Osteocyte (in vitro differentiated cells): ENCODE measurements around the gene USP31. TPM values are rescaled to one million over a fixed set of nuclear protein-coding genes. Genes with fewer than 3 reads are reported as not detected.

Source experiments
- DNase-seq: peaks from one replicate; pipeline ENCODE4 v3.0.0; 2021; ENCODE audit warnings: mixed read lengths; ENCODE audit not compliant: unreplicated experiment; ENCODE audit errors: extremely low spot score
- H3K27ac Mint-ChIP-seq: one replicate; pipeline ENCODE4 v1.8.0; 2021; ENCODE audit warnings: mild to moderate bottlenecking, mixed read lengths; ENCODE audit not compliant: unreplicated experiment
- H3K27me3 Mint-ChIP-seq: one replicate; pipeline ENCODE4 v1.8.0; 2021; ENCODE audit warnings: mixed read lengths; ENCODE audit not compliant: unreplicated experiment
- H3K36me3 Mint-ChIP-seq: one replicate; pipeline ENCODE4 v1.8.0; 2021; ENCODE audit warnings: mixed read lengths; ENCODE audit not compliant: unreplicated experiment
- H3K4me1 Mint-ChIP-seq: one replicate; pipeline ENCODE4 v1.8.0; 2021; ENCODE audit warnings: mixed read lengths; ENCODE audit not compliant: unreplicated experiment
- H3K4me3 Mint-ChIP-seq: one replicate; pipeline ENCODE4 v1.8.0; 2021; ENCODE audit warnings: mild to moderate bottlenecking, moderate library complexity, mixed read lengths; ENCODE audit not compliant: unreplicated experiment
- H3K9me3 Mint-ChIP-seq: one replicate; pipeline ENCODE4 v1.8.0; 2021; ENCODE audit warnings: mixed read lengths; ENCODE audit not compliant: unreplicated experiment
- CTCF ChIP-seq: fragments of 200-600 bp; sonication (generic); IDR thresholded peaks from 2 replicates; pipeline ENCODE4 v1.5.0; 2021; ENCODE audit warnings: antibody characterized with exemption, mild to moderate bottlenecking, moderate library complexity
- total RNA-seq: library from RNA; stranded (reverse); gene quantifications from 2 replicates; pipeline ENCODE4 v1.2.1, GENCODE V29; 2021

USP31 gene
- total RNA-seq, 1 donor from 2014 or later, result 7.9 TPM

GRCh38 chr16:23068079-23068736 is 81.0 kb downstream of the USP31 start:
- no peak overlapping the region for H3K4me3 Mint-ChIP-seq
- H3K9me3 Mint-ChIP-seq, result no peaks in the 10 kb centered on the region
- TF ChIP-seq CTCF, result no peak
- H3K36me3 Mint-ChIP-seq, result peaks cover 19% of the 10 kb centered on the region
- DNase-seq, result no peak
- peaks cover 9% of the 10 kb centered on the region for H3K4me1 Mint-ChIP-seq
- no peaks in the 10 kb centered on the region for H3K27me3 Mint-ChIP-seq
- no peak overlapping the region for H3K27ac Mint-ChIP-seq

- peaks cover 3% of the 10 kb centered on the region for H3K4me1 Mint-ChIP-seq
These were observed 82.6 kb downstream of the USP31 start for GRCh38 chr16:23066676-23067075.

GRCh38 chr16:23064639-23065038 is 84.6 kb downstream of the USP31 start:
- Mint-ChIP-seq H3K4me1 (peaks cover 1% of the 10 kb centered on the region), H3K27me3 (no peaks in the 10 kb centered on the region), H3K9me3 (no peaks in the 10 kb centered on the region), H3K36me3 (peaks cover 18% of the 10 kb centered on the region), H3K4me3 (no peak overlapping the region), H3K27ac (no peak overlapping the region)
- no peak for DNase-seq
- no peak for TF ChIP-seq CTCF

More at GRCh38 chr16:23066676-23067075, 82.6 kb downstream of the USP31 start:
- no peak for DNase-seq
- H3K4me3 Mint-ChIP-seq, result no peak overlapping the region
- no peak overlapping the region for H3K27ac Mint-ChIP-seq
- no peak for TF ChIP-seq CTCF
- H3K27me3 Mint-ChIP-seq, result no peaks in the 10 kb centered on the region
- no peaks in the 10 kb centered on the region for H3K9me3 Mint-ChIP-seq
- peaks cover 18% of the 10 kb centered on the region for H3K36me3 Mint-ChIP-seq

- no peaks in the 10 kb centered on the region for H3K27me3 Mint-ChIP-seq
- TF ChIP-seq CTCF, result no peak
- H3K4me1 Mint-ChIP-seq, result peaks cover 1% of the 10 kb centered on the region
- no peak for DNase-seq
- H3K27ac Mint-ChIP-seq, result no peak overlapping the region
- H3K9me3 Mint-ChIP-seq, result no peaks in the 10 kb centered on the region
- peaks cover 7% of the 10 kb centered on the region for H3K36me3 Mint-ChIP-seq
- H3K4me3 Mint-ChIP-seq, result no peak overlapping the region
These were observed 86.7 kb downstream of the USP31 start for GRCh38 chr16:23062524-23062923.

GRCh38 chr16:23061669-23062068 is 87.6 kb downstream of the USP31 start:
- Mint-ChIP-seq H3K4me1 (peaks cover 1% of the 10 kb centered on the region), H3K36me3 (peaks cover 4% of the 10 kb centered on the region)

More at GRCh38 chr16:23061669-23062068, 87.6 kb downstream of the USP31 start:
- no peak for TF ChIP-seq CTCF
- Mint-ChIP-seq H3K27me3 (peaks cover 8% of the 10 kb centered on the region), H3K4me3 (no peak overlapping the region), H3K9me3 (peaks cover 7% of the 10 kb centered on the region), H3K27ac (no peak overlapping the region)
- no peak for DNase-seq
